Stimulated activated CD4-positive, alpha-beta T cell treated with anti-CD3 and anti-CD28 coated beads, Interleukin-4, amount 100 ng/mL, for 24 hours (primary cell): ENCODE measurements around the gene DOK1.
"Not testable (repeated sequence)": the region's sequence is repeated elsewhere in the genome, so short reads cannot be mapped to it uniquely, and the experiment has no call there.

Experiments
- DNase-seq: peaks from one replicate; pipeline ENCODE4 v3.0.0-alpha.2; 2020

The DOK1 gene

DNA sequence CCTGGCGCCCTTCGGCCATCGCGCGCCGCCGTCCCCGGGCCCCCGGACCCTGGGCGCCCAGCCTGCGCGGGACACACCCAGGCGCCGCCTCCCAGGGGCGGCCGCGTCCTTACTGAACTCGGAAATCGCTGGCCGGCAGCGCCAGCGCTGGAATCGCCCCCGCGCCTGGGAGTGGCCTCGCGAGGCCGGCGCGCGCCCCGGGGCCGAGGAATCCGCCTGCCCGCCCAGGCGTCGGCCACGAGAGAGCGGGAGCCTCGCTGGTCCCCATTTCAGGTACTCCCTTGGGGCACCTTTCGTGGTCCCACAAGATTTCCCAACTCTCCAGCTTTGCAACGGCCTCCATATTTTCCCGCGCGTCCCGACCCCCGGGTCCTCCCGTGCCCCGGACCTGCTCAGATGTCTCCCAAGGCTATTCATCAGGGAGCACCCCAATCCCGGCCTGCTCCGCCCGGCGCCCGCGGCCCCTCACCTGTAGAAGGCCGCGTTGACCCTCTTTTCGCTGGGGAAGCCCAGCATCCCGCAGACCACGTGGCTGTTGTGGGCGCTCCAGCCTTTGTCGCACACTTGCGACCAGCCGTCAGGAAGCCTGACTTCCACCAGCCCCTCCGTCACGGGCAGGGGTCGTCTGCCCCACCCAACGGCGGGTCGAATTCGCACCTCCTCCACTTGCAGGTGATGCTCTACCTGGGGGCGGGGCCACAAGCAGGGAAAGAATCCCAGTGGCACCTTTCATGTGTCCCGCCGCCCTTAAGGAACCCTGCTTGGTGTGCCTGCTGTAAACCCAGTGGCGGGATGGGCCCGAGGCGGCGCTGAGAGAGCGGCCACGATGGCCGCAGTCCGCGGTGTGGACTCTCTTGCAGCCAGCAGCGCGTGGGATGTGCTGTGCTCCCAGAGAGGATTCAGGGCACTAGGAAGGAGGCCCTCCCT lies 5.4 kb upstream of the DOK1 start:
- DNase-seq = no peak

DNA sequence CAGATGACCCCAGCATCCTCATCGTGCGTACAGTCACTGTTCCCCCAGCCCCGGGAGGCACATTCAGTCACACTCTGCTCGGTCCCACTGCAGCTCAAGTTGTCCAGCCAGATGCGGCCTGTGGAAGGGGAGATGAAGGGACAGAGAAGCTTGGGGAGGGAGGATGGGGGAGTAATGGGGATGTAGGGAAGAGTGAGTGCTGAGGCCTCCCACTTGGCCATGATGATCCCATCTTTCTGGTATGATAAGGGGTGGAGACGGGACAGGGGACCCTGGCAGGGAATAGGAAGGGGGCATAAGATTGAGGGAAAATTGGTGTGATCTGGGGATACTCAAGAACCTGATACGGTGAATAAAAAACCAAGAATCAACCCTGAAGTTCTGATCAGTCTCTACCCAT lies 4.3 kb upstream of the DOK1 start:
- no peak for DNase-seq

DNA sequence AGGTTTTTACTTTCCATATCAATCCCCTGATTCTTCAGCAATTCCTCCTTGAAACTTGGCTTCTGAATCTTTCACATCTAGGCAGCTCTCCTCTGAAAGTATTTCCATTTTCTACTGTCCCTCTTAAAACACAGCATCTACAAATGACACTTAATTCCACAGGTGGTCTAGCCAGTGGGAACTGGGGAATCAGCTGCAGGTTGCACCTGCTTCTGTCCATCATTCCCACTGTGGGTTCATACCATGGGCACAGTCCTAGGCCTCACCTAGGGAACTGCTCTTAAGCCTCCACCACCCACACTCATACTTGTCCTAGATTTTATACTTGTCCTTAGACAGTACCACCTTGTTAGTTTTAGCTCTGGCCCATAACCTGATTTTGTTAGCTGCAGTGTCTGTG lies 3.0 kb upstream of the DOK1 start:
- no peak for DNase-seq

DNA sequence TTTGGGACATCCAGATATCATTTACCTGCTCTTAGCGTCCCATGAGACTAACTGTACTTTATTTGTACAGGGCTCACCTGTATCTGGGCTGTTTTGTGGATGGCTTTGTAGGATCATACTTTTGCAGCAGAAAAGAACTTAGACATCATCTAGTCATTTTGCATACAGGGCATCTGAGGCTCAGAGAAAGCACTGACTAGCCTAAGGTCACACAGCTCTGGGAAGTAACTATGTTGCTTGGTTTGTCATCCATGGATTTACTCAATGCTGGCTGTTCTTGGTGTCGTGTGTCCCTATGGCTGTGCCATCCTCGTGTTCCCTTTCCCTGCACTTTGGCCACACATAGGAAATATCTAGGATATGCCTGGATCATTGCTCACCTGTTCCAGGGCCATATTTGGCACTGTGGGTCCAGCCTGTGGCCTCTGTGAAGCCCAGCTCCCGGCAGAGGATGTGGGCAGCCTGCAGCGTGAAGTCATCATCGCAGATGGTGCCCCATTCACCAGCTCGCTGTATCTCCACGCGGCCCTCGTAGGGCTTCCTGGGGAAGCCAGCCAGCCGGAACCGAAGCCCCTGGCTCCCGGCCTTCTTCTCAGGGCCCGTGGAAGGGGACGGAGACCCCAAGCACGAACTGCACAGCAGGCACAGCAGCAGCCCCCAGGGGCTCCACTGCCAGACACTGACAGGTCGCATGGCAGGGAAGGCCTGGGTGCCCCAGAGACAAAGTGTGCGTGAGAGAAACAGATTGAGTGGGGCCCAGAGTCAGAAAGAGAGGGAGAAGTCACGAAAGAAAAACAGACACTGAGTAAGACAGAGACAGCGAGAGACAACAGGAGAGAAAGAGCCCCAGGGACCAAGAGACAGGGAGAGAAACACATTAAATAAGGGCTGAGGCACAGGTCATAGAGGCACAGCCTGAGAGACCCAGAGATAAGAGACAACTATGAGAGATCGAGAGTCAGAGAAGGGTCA lies 2.3 kb upstream of the DOK1 start:
- DNase-seq = no peak

DNA sequence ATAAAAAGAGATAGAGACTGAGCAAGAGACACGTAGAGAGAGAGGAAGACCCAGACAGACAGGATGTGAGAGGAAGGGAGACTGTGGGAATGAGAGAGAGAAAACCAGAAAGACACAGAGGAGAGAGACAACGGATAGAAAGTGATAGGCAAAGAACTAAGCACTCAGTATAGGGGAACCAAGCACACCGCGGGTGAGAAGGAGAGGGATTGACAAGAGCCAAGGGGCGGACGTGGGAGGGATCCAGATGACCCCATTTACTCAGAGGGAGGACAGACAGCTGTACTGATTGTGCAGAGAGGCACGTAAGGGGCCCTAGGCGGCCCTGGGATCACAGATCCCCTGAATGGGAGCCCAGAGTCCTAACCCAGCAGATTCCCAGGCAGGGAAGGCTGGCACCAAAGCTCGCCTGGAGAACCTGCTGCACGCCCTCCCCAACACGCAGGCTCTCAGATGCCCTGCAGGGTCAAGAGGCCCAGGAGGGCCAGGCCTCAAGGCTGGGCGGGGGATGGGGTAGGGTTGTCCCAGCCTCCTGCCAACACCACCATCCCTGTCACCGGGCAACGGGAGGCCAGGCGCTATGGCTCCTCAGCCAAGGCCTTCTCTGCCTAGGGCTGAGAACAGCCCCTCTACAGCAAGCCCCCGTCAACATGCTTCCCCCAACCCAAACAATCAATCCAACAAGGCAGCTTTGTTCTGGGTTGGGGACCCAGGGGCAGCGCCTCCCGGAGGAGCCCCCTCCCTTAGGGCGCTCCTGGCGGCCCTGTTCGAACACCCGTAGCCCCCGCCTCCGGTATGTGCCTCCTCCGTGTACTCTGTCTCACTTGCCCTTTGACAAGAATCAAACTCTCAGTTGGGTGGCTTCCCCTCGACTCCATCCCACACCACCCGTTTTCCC lies 1.4 kb upstream of the DOK1 start:
- no peak for DNase-seq

DNA sequence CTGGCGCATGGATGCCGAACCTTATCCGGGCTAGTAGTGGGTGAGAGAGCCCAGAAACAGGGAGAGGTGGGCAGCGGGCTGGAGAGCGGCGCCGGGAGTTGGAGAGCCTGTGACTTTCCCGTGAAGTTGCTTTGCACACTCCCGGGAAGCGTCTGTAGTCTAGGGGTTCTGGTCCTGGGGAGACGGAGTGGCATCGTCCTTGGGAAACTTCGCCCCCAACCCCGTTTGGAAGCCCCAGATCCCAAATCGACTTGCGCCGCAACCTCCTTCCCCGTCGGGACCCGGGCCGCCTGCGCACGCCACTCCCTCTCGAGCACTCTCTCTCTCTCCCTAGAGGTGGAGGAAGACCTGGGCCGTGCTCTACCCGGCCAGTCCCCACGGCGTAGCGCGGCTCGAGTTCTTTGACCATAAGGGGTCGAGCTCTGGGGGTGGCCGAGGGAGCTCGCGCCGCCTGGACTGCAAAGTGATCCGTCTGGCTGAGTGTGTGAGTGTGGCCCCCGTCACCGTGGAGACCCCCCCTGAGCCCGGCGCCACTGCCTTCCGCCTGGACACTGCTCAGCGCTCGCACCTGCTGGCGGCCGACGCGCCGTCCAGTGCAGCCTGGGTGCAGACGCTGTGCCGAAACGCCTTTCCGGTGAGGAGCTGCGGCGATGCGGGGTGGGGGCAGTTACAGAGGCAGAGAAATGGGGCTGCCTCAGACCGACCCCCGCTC lies 456 bp downstream of the DOK1 start:
- peak; percentile 51 for DNase-seq

DNA sequence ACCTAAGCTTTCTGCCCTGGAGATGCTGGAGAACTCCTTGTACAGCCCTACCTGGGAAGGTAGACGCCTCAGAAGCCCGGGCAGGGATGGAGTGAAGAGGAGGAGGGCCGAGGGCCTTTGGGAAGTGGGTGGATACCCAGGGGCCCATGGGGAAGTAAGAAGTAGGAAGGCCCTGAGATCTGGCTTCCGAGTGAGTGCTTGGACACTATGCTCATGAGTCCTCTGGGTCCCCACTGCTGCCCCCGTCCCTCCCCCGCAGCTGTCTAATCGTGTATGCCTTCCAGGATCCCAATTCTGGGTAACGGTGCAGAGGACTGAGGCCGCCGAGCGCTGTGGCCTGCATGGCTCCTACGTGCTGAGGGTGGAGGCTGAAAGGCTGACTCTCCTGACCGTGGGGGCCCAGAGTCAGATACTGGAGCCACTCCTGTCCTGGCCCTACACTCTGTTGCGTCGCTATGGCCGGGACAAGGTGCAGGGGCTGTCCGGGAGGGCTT lies 1.1 kb downstream of the DOK1 start:
- no peak for DNase-seq

DNA sequence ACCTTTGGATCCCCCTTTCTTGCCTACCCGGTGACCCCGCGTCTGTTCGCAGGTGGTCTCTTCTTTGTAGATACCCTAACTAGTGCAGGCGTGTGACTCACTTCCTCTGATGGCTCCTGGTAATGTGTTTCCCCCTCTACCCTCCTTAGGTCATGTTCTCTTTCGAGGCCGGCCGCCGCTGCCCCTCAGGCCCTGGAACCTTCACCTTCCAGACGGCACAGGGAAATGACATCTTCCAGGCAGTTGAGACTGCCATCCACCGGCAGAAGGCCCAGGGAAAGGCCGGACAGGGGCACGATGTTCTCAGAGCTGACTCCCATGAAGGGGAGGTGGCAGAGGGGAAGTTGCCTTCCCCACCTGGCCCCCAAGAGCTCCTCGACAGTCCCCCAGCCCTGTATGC lies 1.6 kb downstream of the DOK1 start:
- DNase-seq = no peak

DNA sequence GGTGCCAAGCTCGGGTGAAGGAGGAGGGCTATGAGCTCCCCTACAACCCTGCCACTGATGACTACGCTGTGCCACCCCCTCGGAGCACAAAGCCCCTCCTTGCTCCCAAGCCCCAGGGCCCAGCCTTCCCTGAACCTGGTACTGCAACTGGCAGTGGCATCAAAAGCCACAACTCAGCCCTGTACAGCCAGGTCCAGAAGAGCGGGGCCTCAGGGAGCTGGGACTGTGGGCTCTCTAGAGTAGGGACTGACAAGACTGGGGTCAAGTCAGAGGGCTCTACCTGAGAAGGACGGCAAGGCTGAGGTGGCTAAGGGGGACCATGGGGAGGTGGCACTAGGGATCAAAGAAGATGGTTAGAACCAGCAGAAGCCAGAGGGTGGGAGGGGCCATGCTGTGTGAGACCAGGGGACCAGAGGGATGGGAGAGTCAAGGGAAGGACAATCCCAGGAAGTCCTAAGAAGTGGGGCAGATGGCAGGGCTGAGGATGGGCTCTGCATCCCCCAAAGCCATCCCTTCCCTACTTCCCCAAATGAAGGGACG lies 2.4 kb downstream of the DOK1 start:
- no peak for DNase-seq

DNA sequence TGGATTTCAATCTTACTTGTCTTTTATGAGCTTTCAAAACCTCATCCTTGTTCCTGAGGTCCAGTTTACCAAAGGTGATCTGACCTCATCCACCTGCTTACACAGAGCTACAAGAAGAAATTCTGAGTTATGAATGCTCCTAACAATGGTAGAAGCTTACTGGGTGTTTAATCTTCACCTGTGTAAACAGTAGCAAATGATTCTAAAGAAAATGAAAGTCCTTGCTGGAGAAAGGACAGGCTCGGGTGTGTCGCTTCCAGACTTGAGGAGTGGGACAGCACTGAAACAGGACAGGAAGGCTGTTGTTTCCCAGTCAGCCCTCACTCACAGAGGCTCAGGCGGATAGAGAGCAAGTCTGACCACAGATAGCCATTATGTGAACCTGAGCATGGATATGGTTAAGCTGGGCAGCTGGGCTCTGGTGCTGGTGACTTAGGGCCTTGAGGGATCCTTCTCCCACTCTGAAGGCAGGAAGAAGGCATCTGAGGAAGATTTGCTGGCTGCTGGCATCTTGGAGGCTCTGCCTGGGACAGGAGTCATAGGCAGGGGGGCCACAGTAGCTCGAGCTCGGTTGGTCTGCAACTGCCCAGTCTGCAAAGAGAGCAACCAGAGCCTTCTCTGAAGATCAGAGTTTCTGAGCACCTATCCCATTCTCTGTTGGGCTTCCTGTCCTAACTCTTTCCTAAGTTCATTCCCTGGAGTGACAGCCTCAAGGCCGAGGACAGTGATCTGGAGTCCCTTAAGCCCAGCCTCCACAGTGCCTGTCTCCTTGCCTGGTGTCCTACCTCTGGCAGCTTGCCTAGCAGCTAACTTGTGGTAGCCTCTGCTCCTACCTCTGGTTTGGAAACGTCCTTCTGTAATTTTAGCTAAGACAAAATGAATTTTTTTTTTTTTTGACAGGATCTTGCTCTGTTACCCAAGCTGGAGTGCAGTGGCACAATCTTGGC lies 4.0 kb downstream of the DOK1 start:
- no peak for DNase-seq

DNA sequence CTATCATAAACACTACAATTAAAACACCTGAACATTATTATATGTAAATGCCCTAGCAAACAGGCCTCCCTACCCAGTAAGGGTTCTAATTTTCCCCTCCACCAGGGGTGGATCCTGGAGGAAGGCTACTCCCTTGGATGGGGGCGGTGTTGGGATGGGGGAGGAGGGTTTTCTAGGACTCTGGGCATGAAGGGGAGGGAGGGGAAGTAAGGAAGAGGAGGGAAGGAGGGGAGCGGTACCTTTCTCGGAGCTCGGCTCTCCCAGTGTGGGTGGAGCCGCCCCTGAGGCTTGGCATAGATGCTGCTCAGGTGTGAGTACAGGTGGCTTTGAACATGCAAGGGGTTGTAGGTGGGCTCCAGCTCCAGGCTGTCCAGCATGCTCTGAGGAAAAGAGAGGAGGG lies 5.4 kb downstream of the DOK1 start:
- no peak for DNase-seq

DNA sequence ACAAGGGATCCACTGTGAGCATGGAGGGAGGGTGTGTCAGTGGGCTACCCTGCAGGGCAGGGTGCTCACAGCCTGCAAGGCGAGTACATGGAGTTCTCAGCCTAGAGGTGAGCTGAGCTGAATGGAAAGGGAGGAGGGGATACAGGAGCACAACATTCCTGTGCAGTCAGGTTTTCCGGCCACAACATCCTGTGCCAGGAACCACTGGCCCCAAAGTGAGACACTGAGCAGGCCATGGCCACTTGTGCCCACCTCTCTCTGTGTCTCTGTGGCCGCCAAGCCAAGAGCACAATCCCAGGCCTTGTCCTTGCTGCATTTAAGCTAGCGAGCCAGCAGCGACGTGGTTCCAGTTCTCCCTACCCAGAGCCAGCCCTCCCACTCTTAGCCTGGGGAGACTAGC lies 6.1 kb downstream of the DOK1 start:
- no peak for DNase-seq

DNA sequence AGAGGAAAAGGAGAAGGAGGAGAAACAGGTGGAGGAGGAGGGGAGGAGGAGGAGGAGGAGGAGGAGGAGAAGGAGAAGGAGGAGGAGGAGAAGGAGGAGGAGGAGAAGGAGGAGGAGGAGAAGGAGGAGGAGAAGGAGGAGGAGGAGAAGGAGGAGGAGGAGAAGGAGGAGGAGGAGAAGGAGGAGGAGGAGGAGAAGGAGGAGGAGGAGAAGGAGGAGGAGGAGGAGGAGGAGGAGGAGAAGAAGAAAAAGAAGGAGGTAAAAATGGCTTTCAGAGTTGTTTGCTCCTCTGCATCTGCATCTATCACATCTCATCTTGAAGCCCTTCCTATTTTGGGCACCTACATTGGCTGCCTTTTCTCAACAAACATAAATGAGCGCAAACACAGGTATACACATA lies 6.5 kb downstream of the DOK1 start:
- not testable (repeated sequence) for DNase-seq

DNA sequence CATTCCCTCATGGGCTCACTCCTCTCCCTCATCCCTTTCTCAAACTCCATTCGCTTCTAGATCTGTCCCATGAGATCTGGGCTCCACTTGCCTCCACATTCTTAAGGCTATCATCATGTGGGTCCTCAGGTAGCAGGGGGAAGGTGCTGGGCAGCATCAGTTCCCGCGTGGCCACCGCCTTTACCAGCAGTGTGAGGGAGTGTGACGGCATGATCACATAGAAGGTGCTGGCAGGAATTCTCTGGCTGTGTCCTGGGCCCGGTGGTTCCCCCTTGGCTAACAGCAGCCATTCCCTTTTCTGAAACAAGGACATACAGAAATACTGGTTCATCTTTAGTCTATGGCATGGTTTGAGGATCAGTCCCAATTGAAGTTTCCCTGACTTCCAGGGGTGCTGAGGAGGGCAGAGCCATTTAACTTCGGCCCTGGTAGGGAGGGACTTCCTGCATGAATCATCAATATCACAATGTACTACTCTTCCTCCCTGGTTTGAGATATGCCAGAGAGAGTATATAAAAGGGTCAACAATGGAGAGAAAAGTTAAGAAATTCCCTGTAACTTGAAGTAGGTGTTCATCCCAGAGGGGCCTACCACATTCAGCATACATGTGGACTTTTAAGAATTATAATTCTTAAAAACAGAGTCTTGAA lies 7.7 kb downstream of the DOK1 start:
- no peak for DNase-seq

DNA sequence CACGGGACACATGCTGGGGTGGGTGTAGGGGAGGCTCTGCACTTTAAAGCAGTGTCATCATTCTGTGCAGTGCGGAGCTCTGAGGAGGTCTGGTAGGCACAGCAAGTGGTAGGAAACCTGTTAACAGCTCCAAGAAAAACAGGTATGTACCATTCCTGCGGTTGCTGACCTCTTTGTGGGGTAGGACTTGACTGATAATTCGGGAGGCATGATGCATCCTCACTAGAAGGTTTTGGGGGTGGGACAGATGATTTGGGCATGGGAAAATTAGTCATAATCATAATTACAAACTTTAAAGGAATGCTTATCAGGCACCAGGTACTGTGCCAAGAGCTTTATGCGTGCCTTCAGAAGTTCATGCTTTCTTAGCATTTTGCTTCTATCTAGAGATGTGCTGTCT lies 9.7 kb downstream of the DOK1 start:
- DNase-seq = no peak

DNA sequence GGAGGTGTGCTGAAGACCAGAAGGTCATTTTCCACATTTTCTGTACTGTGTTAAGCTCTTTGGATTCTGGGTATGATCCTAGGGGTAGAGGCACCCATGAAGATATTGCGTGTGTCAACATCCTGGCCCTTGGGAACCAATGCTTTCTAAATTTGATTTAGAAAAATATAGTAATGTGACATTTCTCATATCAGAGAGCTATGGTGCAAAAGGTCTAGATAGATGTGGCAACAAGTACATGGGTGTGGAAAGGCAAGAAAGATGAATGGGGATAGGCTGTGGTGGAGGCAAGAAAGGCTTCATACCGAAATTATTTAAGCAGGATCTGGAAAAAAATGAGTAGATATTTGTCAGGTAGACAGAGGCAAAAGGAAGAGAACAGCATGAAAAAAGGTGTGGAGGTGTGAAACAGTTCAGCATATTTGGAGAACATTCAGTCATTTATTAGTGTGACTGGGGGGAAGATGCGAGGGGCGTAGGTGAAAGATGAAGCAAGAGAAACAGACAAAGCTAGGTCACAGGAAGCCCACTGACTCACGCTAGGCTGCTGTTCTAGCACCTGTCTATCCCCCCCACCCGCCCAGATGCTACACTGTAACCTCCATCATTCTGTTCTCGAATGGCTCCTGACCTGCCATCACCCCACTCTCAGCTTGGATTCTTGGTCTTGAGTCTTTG lies 11.7 kb downstream of the DOK1 start:
- DNase-seq = no peak

DNA sequence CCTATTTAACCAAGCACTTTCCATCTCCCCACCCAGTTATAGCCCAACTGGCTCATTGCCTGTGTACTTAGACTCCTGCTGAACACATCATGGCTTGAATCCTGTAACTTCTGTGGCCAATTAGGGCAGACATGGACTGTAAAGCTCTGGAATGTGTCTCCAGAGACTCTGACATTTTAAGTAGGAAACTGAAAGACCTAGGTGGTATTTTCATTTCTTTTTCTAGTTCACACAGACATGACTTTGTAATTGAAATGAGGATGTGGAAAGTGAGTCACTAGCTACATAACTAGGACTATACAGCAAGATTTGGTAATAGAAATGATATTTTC lies 12.2 kb downstream of the DOK1 start:
- DNase-seq = no peak

DNA sequence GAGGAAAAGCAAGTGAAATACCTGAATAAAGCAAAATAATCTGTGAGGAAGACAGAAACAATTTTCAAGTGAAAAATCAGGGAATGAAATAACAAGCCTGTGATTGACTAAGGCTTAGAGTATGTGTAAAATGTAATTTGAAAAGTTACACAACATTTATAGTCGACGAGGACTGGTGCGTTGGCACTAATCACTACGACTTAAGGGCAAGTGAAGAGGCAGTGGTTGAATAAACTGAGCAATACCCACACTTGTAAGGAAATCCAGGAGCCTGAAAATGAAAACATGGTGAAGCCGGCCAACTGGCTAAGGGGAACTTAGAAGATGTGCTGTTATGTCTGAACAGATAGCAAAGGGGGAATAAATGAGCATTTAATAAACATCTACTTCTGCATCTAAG lies 13.4 kb downstream of the DOK1 start:
- no peak for DNase-seq

DNA sequence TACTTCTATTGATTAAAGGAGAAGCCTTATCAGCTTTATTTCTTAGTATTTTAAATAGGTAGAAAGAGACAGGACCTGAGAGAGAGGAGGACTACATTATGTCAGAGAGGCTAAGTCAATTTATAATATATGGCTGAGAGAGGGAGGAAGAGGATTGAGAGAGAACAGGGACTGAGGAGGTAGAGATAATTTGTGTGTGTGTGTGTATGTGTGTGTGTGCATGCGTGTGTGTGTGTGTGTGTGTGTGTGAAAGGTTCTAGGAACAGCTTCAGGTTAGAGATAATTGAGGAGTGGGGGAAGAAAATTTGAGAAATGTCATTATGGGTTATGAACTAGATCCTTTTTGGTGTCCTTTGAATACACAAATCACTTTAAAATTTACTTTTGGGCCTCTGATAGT lies 15.2 kb downstream of the DOK1 start:
- no peak for DNase-seq
